C4-2B (cell line): Measurements from ENCODE around the gene SSR2.
"Not testable (repeated sequence)": the region's sequence is repeated elsewhere in the genome, so short reads cannot be mapped to it uniquely, and the experiment has no call there.

Experiments
- H3K27ac ChIP-seq: fragments of 450-650 bp; 2 replicates; pipeline ENCODE4 v1.5.1; 2017
- ZFX ChIP-seq: fragments of 450-650 bp; IDR thresholded peaks from 2 replicates; pipeline ENCODE4 v1.6.1; 2017
- TF ChIP-seq, protein P1 (sequence below): fragments of 450-650 bp; conservative IDR thresholded peaks from 2 replicates; pipeline ENCODE4 v1.5.1; 2017; ENCODE audit warnings: mild to moderate bottlenecking

The SSR2 gene

DNA sequence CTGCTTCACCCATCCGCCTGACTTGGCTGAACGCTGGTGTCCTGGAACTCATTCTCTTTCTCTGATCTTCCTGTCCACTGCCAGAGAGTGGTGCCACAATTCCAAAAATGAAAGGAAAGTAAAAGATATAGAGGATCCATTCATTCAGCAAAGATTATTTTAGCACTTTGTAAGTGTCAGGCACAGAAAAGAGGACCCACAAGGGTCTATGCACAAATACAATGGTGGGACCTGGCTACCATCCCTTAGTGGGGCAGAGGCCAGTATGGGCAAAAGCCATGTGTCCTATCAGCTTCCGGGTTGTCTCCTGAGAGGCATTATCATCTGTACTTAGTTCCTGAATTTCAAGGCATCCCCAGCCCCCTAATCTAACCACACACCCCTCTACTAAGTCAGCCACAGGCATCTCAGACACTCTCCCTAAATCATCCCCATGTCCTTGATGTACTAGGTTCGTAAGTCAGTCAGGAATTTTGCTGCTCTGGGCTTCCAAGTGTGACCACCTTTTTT is 19.0 kb downstream of the SSR2 start:
- no peak for TF ChIP-seq ZFX
- TF ChIP-seq, protein P1, sequence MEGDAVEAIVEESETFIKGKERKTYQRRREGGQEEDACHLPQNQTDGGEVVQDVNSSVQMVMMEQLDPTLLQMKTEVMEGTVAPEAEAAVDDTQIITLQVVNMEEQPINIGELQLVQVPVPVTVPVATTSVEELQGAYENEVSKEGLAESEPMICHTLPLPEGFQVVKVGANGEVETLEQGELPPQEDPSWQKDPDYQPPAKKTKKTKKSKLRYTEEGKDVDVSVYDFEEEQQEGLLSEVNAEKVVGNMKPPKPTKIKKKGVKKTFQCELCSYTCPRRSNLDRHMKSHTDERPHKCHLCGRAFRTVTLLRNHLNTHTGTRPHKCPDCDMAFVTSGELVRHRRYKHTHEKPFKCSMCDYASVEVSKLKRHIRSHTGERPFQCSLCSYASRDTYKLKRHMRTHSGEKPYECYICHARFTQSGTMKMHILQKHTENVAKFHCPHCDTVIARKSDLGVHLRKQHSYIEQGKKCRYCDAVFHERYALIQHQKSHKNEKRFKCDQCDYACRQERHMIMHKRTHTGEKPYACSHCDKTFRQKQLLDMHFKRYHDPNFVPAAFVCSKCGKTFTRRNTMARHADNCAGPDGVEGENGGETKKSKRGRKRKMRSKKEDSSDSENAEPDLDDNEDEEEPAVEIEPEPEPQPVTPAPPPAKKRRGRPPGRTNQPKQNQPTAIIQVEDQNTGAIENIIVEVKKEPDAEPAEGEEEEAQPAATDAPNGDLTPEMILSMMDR, result no peak
- no peak overlapping the region for H3K27ac ChIP-seq

DNA sequence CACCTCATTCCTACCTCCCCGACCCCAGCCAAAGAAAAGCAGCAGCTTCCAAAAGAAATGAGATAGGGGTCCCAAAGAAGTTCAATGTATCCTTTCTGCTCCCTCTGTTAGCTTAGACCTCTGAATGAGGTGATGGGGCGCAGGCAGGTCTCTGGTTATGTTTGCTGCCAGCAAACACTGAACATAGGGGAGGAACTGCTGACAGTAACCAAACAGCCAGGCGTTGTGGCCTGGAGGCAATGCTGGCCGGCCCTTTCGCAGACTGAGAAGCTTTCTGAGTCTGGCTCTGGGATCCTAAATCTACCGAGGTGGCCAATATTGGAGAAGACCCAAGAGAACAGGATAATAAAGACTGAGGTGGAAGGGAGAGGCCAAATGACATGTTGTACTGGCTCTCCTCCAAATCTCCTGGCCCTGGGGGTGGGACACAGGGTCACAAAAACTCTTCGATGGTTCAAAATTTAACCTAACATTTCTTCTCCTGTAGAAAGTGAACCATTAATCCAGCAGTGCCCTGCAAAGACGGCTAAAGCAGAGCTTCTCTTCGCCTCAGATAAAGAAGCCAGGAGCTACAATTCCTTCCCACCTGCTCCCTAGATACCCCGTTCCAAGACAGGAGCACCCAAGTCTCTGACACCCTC is 19.6 kb downstream of the SSR2 start:
- H3K27ac ChIP-seq, result no peak overlapping the region
- TF ChIP-seq, protein P1, result no peak
- no peak for TF ChIP-seq ZFX

DNA sequence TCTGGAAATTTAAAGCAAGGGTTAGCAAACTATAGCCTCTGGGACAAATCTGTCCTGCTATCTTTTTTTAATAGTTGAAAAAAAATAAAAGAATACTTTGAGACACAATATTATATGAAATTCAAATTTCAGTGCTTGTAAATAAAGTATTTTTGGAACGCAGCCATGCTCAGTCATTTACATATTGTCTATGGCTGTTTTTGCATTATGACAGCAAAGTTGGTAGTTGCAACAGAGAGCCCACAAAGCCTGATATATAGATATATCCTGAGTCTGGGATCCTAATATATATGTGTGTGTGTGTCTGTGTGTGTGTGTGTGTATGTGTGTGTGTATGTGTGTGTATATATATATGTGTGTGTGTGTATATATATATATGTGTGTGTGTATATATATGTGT is 20.8 kb downstream of the SSR2 start:
- H3K27ac ChIP-seq, result no peak overlapping the region
- no peak for TF ChIP-seq ZFX
- TF ChIP-seq, protein P1, result no peak

DNA sequence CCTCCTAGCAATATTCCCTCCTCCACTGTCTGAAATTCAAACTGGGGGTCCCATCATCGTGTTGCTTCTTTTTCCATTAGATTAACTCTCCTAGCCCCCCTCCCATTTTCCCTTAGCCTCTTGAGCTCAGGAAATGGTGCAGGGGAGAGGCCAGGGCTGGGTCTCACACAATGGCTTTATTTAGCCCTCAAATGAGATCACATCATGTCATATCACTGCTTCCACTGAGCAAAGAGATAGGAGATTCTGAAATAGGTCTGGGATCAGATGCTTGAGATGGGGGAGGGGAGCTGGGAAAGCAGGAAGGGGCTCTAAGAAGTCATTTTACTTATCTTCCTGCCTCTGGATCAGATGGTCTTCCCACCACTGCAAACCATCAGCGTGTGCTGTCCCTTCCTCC is 24.6 kb downstream of the SSR2 start:
- TF ChIP-seq ZFX, result no peak
- TF ChIP-seq, protein P1, result no peak

DNA sequence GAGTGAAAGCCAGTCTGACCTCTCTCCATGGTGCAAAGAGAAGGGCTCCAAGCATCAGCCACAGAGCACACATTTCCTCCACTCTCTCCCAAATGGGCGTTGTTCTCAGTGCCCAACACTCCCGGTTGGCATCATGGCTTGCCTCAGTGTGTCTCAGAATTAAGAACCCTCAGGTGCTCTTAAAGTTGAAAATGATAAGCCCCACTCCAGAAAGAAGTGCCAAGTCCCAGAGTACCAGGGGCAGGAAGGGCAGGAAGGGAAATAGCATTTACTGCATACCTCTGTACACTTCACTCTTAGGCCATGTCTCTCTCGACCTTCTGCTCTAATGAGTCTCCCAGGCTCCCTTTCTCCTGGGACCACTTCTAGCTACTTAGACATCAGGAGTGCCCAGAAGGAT is 27.2 kb downstream of the SSR2 start:
- no peak overlapping the region for H3K27ac ChIP-seq
- no peak for TF ChIP-seq ZFX

More for the DNA sequence above, 24.6 kb downstream of the SSR2 start:
- no peak overlapping the region for H3K27ac ChIP-seq

DNA sequence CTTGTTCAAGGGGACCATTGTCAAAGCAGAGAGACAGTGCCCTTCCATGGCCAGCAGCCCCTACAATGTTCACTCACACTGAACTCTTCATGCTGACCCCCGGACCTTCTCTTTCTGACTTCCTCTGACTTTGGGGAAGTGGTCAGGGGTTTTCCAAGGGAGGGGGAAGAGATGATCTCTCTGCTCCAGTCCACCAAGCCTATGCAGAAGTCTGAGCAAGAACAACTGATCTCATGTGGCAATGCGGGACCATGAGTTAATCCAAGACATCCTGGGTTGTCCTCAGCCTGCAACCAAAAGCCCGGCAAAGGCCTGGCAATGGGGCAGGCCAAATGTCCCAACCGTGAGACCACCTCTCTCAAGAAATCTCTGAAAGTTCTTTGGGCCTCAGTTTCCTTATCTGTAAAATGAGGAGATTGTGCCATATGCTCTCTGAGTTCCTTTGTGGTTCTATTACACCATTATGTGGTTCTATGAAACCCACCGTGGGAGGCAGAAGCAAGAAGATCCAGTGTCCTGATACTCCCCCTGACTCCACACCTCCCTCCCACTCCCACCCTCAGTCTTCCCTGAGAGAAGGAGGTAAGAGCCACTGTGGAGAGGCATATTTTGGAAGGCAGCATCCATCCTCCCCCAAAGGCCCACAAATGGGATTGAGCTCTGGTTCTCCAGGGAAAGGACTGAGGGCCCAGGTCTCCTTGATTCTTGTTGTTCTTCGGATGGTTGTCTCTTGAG is 30.6 kb downstream of the SSR2 start:
- no peak overlapping the region for H3K27ac ChIP-seq
- TF ChIP-seq ZFX, result no peak
- TF ChIP-seq, protein P1, result no peak

DNA sequence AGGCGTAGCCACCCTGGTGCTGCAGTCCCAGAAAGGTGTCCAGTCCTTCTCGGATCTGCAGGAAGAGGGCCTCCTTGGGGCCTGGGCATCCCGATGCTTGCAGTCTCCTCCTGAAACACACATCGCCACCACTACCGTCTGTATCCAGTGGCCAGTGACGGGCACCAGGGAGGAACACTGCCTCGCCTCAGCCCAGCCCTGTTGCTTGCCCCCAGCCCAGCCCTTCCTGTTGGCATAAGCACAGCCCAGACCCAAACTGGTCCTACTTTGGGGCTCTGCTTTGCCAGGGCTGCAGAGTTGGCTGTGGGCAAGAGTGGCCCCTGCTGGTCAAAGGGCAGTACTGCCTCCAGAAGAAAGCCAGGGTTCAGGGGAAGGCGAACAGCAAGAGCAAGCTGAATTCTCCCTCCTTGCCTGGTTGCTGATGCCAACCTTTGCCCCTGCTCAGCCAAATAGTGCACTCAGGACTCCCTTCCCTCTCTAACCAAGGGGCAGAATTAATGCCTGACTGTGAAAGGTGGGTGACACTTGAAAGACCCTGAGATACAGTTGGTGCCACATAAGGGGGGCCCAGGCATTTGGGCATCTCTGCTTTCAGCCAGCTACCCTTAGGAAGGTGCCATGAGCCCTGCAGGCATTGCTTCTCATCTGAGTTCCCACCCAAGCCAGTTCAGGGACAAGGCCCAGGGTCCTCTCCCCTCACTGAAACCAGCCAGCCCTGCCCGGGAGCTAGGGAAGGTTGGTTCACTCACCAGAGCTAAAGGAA is 31.3 kb downstream of the SSR2 start:
- no peak for TF ChIP-seq ZFX
- TF ChIP-seq, protein P1, result peak; percentile 98
- H3K27ac ChIP-seq, result no peak overlapping the region

DNA sequence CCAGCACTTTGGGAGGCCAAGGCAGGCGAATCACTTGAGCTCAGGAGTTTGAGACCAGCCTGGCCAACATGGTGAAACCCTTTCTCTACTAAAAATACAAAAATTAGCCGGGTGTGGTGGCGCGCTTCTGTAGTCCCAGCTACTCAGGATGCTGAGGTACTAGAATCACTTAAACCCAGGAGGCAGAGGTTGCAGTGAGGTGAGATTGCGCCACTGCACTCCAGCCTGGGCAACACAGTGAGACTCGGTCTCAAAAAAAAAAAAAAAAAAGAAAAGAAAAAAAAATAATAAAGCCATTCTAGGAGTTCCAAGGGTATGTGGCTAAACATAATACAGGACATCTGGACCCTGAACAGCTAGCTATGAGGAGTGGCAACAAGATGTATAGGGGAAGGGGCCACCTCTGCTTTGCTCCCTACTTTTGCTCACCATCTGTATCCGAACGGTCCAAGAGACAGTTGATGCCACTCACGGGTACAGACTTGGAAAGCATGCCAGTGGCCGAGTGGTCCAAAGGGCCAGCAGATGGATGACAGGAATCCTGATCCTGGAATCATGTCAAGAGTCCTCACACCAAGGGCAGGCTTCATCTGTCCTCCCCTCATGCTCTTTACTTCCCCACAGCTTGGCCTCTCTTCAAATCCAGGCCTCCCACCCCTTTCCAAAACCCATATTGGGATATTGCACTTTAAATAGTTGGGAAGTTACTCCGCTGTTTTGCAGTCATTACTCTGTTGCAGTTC is 35.7 kb downstream of the SSR2 start:
- not testable (repeated sequence) for H3K27ac ChIP-seq
